Activated T-helper 2 cell treated with anti-CD3 and anti-CD28 coated beads, Interferon-gamma antibody, Interleukin-2, Interleukin-4, amounts not matched to agents 10 μg/mL and 5 μg/mL and 100 μg/mL, durations not matched to agents 14 hours and 24 hours and 36 hours (primary cell): ENCODE data around the gene PIM2. TPM values are rescaled to one million over a fixed set of nuclear protein-coding genes. Genes with fewer than 3 reads are reported as not detected.
"Not testable (repeated sequence)": the region's sequence is repeated elsewhere in the genome, so short reads cannot be mapped to it uniquely, and the experiment has no call there.

ENCODE experiments used
- DNase-seq: peaks from one replicate; pipeline ENCODE4 v3.0.0; 2021; ENCODE audit warnings: low spot score
- H3K27ac Mint-ChIP-seq: one replicate; pipeline ENCODE4 v1.8.0; 2021; ENCODE audit warnings: mixed read lengths
- H3K27me3 Mint-ChIP-seq: one replicate; pipeline ENCODE4 v1.8.0; 2021; ENCODE audit warnings: low read depth, mixed read lengths
- H3K36me3 Mint-ChIP-seq: one replicate; pipeline ENCODE4 v1.8.0; 2021; ENCODE audit warnings: low read depth, mixed read lengths
- H3K4me1 Mint-ChIP-seq: one replicate; pipeline ENCODE4 v1.8.0; 2021; ENCODE audit warnings: low read depth, mixed read lengths
- H3K4me3 Mint-ChIP-seq: one replicate; pipeline ENCODE4 v1.8.0; 2021; ENCODE audit warnings: low read depth, mild to moderate bottlenecking, moderate library complexity, mixed read lengths
- H3K9me3 Mint-ChIP-seq: one replicate; pipeline ENCODE4 v1.8.0; 2021; ENCODE audit warnings: mixed read lengths
- intact Hi-C: fragments of 100-400 bp; cut with micrococcal nuclease; formaldehyde crosslinking; loops from one replicate; pipeline ENCODE4 v1.15.1; 2023
- total RNA-seq: library from RNA; stranded (reverse); gene quantifications from 2 replicates; pipeline ENCODE4 v1.2.3, GENCODE V29; 2022

The PIM2 gene
- total RNA-seq, 1 donor from 2014 or later: 315 TPM

DNA sequence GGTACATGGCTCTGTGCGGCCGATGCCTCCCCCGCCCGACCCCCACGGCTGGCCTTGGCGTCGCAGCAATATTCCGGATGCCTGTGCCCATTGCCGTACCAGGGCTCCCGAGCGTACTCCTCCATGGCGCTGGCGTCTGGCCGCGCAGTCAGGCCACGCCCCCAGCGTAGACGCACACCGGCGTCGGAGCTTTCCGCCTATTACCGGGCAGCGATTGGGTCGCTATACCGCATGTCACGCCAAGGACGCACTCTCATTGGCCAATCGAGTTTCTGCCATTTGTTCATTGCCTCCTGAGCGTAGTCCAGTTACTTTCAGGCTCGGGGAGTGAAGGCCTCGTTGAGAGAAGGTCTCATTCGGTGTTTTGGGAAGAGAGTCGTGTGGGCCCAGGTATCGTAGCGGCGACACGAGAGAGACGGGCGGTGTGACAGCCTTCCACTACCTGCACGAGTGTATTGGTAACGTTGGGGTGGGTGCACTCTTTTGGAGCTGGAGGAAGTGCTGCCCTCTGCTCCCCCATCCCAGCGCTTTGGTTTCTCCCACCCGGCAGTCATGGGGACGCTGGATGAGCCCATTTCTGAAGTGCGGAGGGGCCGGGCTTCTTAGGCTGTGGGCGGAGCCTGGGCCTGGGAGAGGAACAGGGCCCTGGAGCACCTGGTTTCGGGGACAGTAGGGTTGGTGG is 21.1 kb downstream of the PIM2 start, which contains the start of the genes PQBP1 and TIMM17B:
Gene PQBP1, plus strand, starts transcription at position 306 of the 682 bp plus-strand sequence. CDS start 580 bp downstream, outside the sequence.
Gene TIMM17B, minus strand, starts transcription at position 144 of the 682 bp plus-strand sequence. Its CDS starts 19 bp downstream, at position 125.
- H3K4me3 Mint-ChIP-seq: peak within 1 kb of the TSS; percentile 97
- peaks cover 36% of the 10 kb centered on the region for H3K36me3 Mint-ChIP-seq
- intact Hi-C loops: loop anchor here (1.0 to 5.0 kb wide), 4 partner anchors 22 to 146 kb away; partner anchors contain the start of genes HDAC6, OTUD5, PIM2 and TFE3
- no peaks in the 10 kb centered on the region for H3K9me3 Mint-ChIP-seq
- H3K4me1 Mint-ChIP-seq: peaks cover 14% of the 10 kb centered on the region
- H3K27ac Mint-ChIP-seq: peak within 1 kb of the TSS; percentile 100
- H3K27me3 Mint-ChIP-seq: no peaks in the 10 kb centered on the region
- DNase-seq: peak; percentile 85

DNA sequence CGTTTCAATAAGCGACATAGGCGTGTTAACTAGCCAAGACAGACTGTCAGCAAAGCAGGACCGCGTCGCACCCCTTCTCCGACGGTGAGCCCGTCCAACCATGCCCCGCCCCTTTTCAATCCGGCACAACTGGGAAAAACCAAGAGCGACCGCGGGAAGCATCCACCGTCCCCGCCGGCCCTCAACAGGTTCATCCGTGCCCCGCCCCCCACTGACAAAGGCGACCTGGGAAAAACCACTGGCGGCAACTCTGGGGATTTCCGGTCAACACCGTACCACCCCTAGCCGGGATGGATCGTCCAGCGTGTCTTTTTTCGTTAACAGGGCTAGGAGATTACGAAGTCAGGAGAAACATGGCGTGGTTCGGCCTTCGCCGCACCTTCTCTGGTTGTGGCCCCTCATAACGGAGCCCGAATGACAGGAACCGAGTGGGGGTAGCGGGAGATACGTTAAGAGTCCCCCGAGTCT is 21.6 kb downstream of the PIM2 start:
- peak; percentile 46 for DNase-seq
- Mint-ChIP-seq H3K9me3 (no peaks in the 10 kb centered on the region), H3K36me3 (peaks cover 31% of the 10 kb centered on the region), H3K27me3 (no peaks in the 10 kb centered on the region), H3K4me1 (peaks cover 14% of the 10 kb centered on the region), H3K4me3 (peak overlapping the region; percentile 97), H3K27ac (peak overlapping the region; percentile 100)
- intact Hi-C loops: loop anchor here (1.0 to 5.0 kb wide), 4 partner anchors 22 to 146 kb away; partner anchors contain the start of genes HDAC6, OTUD5, PIM2 and TFE3

DNA sequence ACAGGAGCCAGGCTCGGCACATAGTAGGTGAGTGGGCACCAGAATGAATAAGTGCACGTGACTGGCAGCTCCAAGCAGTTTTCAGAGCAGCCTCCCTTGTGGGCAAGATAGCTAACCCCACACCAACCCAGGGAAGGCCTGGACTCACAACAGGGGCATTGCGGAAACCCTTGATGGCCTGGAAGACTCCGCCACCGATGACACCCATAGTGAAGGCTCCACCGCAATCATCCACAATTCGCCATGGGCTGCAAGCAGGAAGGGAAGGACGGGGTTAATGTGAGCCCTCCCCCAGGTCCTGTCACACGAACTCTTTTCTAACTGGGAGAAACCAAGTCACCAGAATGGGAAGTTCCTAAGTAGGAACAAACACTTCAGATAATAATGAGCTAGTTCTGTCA is 22.2 kb downstream of the PIM2 start:
- Mint-ChIP-seq H3K4me3 (peak overlapping the region; percentile 97), H3K27ac (peak overlapping the region; percentile 100), H3K4me1 (peaks cover 14% of the 10 kb centered on the region), H3K9me3 (no peaks in the 10 kb centered on the region), H3K36me3 (peaks cover 26% of the 10 kb centered on the region), H3K27me3 (no peaks in the 10 kb centered on the region)
- no peak for DNase-seq
- intact Hi-C loops: loop anchor here (1.0 to 5.0 kb wide), 4 partner anchors 23 to 147 kb away; partner anchors contain the start of genes HDAC6, OTUD5, PIM2 and TFE3

DNA sequence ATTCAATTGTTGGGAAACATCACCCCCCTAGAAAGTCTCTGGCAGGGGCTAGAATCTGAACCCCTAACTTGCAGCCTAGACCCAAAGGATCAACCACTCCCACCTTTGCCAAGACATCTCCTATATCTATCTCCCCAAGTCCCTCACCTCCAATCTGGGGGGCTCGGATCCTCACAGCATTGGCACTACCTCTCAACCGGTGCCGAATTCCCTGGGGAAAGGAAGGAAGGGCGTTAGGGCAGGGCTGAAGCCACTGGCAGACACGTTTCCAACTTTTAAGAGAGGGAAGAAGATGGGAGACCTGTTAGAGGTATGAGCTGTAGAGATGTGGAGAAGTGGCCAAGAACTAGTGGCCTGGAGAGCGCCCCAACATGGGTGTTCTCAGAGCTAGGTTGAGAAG is 23.9 kb downstream of the PIM2 start:
- Mint-ChIP-seq H3K9me3 (no peaks in the 10 kb centered on the region), H3K27ac (no peak overlapping the region), H3K36me3 (peaks cover 18% of the 10 kb centered on the region), H3K4me3 (peak overlapping the region; percentile 46), H3K4me1 (peaks cover 23% of the 10 kb centered on the region), H3K27me3 (no peaks in the 10 kb centered on the region)
- no peak for DNase-seq
- intact Hi-C loops: loop anchor here (5.0 kb wide), 2 partner anchors 62 to 93 kb away; partner anchors contain the start of genes HDAC6 and OTUD5

DNA sequence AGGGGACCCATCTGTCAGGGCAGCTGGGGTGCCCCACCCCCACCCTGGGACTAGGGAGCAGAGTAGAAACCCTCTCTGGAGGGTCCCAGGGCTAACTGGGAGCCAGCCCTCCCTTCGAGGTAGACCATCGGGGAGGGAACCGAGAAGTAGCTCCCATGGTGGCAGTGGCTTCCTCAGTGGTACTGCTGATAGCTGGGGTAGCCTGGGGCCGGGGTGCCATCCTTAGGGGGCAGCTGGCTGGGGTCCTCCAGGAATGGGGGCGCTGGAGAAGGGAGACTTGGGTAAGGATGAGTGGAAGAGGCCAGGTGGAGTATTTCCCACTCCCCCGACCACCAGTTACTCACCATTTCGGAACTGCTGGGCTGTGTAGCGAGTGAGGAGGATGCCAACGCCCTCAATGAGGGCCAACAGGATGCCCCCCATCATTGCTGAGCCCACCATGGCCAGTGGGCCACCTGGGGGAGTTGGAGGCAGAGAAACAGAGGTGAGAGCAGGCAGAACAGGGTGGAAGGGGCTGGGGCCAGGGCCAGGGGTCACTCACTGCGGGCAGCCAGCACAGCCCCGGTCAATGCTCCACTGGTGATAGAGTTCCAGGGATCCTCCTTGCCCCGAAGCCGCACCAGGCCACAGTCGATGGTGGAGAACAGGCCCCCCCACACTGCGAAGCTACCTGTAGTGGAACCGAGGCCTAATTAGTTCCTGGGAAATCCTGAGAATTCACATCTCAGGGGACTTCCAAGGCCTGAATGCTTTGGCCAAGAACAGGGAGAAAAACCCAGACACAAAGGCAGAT is 25.1 kb downstream of the PIM2 start:
- H3K9me3 Mint-ChIP-seq: no peaks in the 10 kb centered on the region
- no peak for DNase-seq
- no peak overlapping the region for H3K4me3 Mint-ChIP-seq
- no peak overlapping the region for H3K27ac Mint-ChIP-seq
- H3K27me3 Mint-ChIP-seq: no peaks in the 10 kb centered on the region
- peaks cover 23% of the 10 kb centered on the region for H3K4me1 Mint-ChIP-seq
- peaks cover 16% of the 10 kb centered on the region for H3K36me3 Mint-ChIP-seq
- intact Hi-C loops: no loop called here

DNA sequence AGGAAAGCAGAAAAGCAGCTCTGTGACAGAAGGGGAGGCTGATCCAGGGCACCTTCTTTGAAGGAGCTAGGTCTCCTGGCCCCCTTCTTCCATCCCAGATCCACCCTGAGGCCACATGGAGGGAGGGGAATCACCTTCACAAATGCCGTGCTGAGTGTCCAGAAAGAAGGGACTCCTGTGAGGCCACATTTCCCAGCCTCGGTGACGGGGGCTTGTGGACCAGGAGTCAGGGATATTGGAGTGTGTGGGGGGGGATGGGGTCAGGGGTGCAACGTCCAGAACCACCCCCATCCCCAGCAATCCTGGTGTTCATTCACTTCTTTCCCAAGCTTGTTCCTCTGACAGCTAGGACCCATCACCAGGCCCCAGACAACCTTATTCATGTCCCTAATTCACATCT is 25.9 kb downstream of the PIM2 start:
- Mint-ChIP-seq H3K4me3 (no peak overlapping the region), H3K27ac (no peak overlapping the region), H3K9me3 (no peaks in the 10 kb centered on the region), H3K27me3 (no peaks in the 10 kb centered on the region), H3K36me3 (peaks cover 11% of the 10 kb centered on the region), H3K4me1 (peaks cover 22% of the 10 kb centered on the region)
- DNase-seq: no peak
- intact Hi-C loops: no loop called here

DNA sequence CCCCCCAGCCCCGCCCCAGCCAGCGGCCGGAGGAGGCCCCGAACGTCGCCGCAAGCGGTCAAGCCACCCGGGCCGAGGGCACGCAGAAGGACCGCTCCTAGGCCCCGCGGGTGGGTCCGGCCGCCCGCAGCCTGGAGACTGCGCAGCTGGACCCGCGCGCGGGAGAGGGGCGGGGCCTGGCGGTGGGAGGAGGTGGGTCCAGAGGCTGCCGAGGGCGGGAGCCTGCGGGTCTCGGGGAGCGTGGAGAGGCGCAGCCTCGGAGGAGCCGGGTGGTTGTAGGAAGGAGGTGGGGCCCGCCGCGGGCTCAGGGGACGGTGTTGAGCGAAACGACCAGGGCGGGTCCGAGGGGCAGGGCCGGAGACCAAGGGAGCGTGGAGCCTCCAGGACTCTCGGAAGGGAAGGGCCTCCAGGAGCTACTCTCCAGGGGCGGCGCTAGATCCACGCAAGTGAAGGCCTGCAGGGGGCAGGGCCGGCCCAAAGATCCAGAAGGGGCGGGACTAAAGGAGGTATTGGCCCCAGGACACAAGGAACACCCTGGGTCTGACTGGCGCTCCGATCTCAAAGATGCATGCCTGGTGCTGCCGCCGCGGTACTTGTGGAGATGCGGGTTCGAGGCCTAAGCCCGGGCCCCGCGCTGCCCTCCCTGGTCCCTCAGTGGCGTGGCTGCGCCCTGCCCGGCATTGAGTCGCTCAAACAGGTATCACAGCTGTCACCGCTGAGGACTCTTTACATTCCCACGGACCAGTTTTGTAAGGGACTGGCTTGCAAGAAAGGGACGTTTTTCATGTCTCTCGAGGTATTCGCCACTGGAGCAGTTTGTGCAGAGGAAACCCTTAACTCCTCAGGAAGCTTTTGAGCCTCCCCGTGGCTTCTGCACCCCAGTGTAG is 27.2 kb downstream of the PIM2 start:
- peaks cover 5% of the 10 kb centered on the region for H3K36me3 Mint-ChIP-seq
- peaks cover 19% of the 10 kb centered on the region for H3K4me1 Mint-ChIP-seq
- H3K27me3 Mint-ChIP-seq: no peaks in the 10 kb centered on the region
- no peaks in the 10 kb centered on the region for H3K9me3 Mint-ChIP-seq
- no peak overlapping the region for H3K27ac Mint-ChIP-seq
- peak; percentile 72 for DNase-seq
- intact Hi-C loops: no loop called here
- H3K4me3 Mint-ChIP-seq: peak overlapping the region; percentile 87

DNA sequence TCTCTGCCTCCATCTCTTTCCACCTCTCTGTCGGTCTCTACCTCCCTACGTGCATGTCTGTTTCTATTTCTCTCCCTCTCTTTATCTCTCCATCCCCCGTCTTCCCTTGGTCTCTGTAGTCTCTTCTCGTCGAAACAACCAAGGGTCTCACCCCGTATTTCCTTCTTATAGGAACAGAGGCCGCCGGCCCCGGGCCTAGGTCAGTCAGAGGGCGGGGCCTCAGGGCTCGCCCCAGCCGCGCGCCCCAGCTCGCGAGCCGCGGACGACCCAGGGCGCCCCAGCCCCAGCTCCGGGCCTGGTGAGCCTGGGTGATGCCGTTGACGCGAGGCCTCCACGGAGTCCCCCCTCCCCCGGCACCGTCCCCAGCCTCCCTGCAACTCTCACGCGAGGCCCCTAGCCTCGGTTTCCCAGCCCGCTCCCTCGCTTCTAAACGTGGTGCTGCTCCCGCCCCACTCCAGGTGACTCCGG is 27.9 kb downstream of the PIM2 start:
- H3K27ac Mint-ChIP-seq: peak overlapping the region; percentile 64
- peaks cover 15% of the 10 kb centered on the region for H3K4me1 Mint-ChIP-seq
- intact Hi-C loops: no loop called here
- DNase-seq: no peak
- H3K36me3 Mint-ChIP-seq: peaks cover 5% of the 10 kb centered on the region
- H3K4me3 Mint-ChIP-seq: peak overlapping the region; percentile 87
- no peaks in the 10 kb centered on the region for H3K9me3 Mint-ChIP-seq
- H3K27me3 Mint-ChIP-seq: no peaks in the 10 kb centered on the region

DNA sequence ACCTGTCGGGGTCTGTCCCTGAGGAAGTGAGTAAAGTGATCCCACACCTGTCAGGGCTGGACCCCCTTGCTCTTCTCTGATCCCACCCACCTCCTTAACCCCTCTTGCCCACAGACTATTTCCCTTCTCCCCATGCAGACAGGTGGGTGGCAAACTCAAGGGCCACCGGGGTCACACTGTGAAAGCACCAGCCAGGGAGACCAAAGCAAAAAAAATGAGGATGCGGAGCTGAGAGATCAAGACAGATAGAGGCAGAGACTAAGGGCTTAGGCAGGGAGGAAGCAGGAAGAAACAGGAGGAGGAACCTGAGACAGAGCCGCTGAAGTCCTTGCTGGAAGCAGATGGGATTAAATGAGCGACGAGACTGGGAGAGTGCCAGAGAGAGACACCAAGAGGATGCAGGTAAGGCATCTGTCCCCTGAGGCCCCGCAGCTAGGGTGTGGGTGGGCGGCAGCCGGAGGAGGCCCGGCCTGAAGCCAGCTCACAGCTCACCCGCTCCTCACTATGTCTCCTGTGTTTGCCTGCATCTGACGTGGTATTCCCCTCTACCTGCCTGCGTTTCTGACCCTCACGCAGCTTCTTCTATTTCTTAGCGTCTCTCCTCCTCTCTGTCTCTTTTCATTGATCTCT is 28.4 kb downstream of the PIM2 start:
- Mint-ChIP-seq H3K36me3 (peaks cover 4% of the 10 kb centered on the region), H3K4me3 (peak overlapping the region; percentile 87), H3K9me3 (no peaks in the 10 kb centered on the region), H3K27ac (peak overlapping the region; percentile 64), H3K4me1 (peaks cover 14% of the 10 kb centered on the region), H3K27me3 (no peaks in the 10 kb centered on the region)
- DNase-seq: no peak
- intact Hi-C loops: no loop called here

DNA sequence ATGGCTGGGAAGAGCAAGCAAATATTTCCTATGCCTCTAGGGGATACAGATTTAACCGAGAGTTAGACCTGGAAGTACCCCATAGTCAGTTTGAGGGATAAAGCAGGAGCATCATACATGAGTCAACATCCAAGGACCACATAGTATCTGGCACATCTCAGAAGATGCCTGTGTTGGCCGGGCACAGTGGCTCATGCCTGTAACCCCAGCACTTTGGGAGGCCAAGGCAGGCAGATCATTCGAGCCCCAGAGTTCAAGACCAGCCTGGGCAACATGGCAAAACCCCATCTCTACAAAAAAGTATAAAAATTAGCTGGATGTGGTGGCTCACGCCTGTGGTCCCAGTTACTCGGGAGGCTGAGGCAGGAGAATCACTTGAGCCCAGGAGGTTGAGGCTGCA is 32.2 kb downstream of the PIM2 start:
- H3K4me3 Mint-ChIP-seq, intact Hi-C loops, H3K27ac Mint-ChIP-seq, H3K27me3 Mint-ChIP-seq, H3K9me3 Mint-ChIP-seq, H3K36me3 Mint-ChIP-seq, H3K4me1 Mint-ChIP-seq, DNase-seq: not testable (repeated sequence)

DNA sequence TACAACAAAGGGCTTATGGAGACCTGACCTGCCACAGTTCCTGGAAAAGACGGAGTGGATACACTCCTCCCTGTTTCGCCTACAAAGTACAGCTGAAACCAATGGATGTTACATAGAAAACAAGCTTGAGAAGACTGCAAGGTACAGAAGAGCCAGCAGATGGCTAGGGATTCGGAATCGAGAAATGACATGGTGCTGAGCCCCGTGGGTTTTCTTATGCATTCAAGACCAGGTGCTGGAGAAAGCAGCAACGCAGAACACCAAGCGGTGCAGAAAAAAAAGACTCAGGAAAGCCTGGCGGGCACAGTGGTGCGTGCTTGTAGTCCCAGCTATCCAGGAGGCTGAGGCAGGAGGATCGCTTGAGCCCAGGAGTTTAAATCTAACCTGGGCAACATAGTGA is 35.1 kb downstream of the PIM2 start:
- no peaks in the 10 kb centered on the region for H3K4me1 Mint-ChIP-seq
- intact Hi-C loops: no loop called here
- no peaks in the 10 kb centered on the region for H3K9me3 Mint-ChIP-seq
- peaks cover 4% of the 10 kb centered on the region for H3K27me3 Mint-ChIP-seq
- no peak overlapping the region for H3K4me3 Mint-ChIP-seq
- DNase-seq: no peak
- H3K36me3 Mint-ChIP-seq: no peaks in the 10 kb centered on the region
- no peak overlapping the region for H3K27ac Mint-ChIP-seq

DNA sequence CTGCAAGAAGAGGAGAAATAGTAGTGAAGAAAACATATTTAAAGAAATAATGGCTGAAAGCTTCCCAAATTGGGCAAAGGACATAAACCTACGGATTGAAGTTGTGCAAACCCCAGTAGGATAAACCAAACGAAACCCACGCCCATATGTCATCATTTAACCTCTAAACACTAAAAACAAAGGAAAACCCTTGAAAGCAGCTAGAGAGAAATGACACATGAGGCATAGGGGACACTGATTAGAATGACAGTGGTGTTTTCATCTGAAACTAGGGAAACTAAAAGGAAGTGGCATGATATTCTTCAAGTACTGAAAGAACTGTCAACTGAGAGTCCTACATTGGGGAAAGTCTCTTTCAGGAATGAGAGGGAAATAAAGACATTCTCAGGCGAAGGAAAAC is 41.9 kb downstream of the PIM2 start:
- H3K4me1 Mint-ChIP-seq, intact Hi-C loops, H3K4me3 Mint-ChIP-seq: not testable (repeated sequence)

More for the DNA sequence above, 41.9 kb downstream of the PIM2 start:
- H3K27me3 Mint-ChIP-seq, H3K9me3 Mint-ChIP-seq, H3K27ac Mint-ChIP-seq, H3K36me3 Mint-ChIP-seq, DNase-seq: not testable (repeated sequence)
